Measurements from ENCODE around the gene RCN1. TPM values are rescaled to one million over a fixed set of nuclear protein-coding genes. Genes with fewer than 3 reads are reported as not detected.
"Not testable (repeated sequence)": the region's sequence is repeated elsewhere in the genome, so short reads cannot be mapped to it uniquely, and the experiment has no call there.

RCN1 gene
- total RNA-seq, 5 donors from 2014 or later (not counting 1 experiment from before 2014, with no cell fraction given): 7.3 to 12.2 (median 9.6) TPM

- no peak overlapping the region for H3K27ac Mint-ChIP-seq
- Histone ChIP-seq H3K9me3 (no peaks in the 10 kb centered on the region), H3K4me1 (ENCODE audit: control insufficient read depth in 1 of 2, extremely low read depth in 1 of 2, insufficient read depth in 2 of 2, low read length in 2 of 2) (peaks cover 0 to 3% of the 10 kb centered on the region in 2 experiments), H3K27ac (ENCODE audit: low read length) (no peak overlapping the region), H3K27me3 (replicated peaks in 1 of 2; ENCODE audit: control insufficient read depth in 2 of 2, extremely low read depth in 1 of 2, insufficient read depth in 2 of 2, low read length in 1 of 2) (peaks cover 0 to 8% of the 10 kb centered on the region in 2 experiments), H3K36me3 (ENCODE audit: control insufficient read depth in 2 of 2, extremely low read depth in 1 of 2, insufficient read depth in 1 of 2, low read length in 1 of 2) (no peaks in the 10 kb centered on the region), H3K4me3 (ENCODE audit: control insufficient read depth in 1 of 2, extremely low read depth in 1 of 2, low read length in 1 of 2) (no peak overlapping the region)
- DNase-seq (no peak), ATAC-seq (replicated peaks in 1 of 4) (no peak)
- peaks cover 33 to 42% of the 10 kb centered on the region in 2 donors for H3K27me3 Mint-ChIP-seq
- ChIA-PET CTCF (interaction anchor here (0.6 to 5.8 kb wide), 11 partner anchors 10 to 1112 kb away, joined by 3 to 77 read pairs (median 5); no protein-coding TSS in a partner anchor), POLR2A (interaction anchor here in 1 of 2 donors (0.6 kb wide), 1 partner anchor 1735 kb away, joined by 3 read pairs; no protein-coding TSS in a partner anchor)
- H3K9me3 Mint-ChIP-seq: no peaks in the 10 kb centered on the region
- no peaks in the 10 kb centered on the region for H3K4me1 Mint-ChIP-seq
- H3K4me3 Mint-ChIP-seq: no peak overlapping the region
- H3K36me3 Mint-ChIP-seq: no peaks in the 10 kb centered on the region
- WGBS (ENCODE audit: insufficient coverage): 71% methylated on average over 1 of the region's 7 CpGs
Observed at GRCh38 chr11:32053151-32053888, 37.6 kb upstream of the RCN1 start.

- no peaks in the 10 kb centered on the region for H3K4me1 Mint-ChIP-seq
- ATAC-seq (replicated peaks in 1 of 4) (no peak), DNase-seq (no peak)
- H3K36me3 Mint-ChIP-seq: no peaks in the 10 kb centered on the region
- Histone ChIP-seq H3K27me3 (replicated peaks in 1 of 2; ENCODE audit: control insufficient read depth in 2 of 2, extremely low read depth in 1 of 2, insufficient read depth in 2 of 2, low read length in 1 of 2) (peaks cover 0 to 8% of the 10 kb centered on the region in 2 experiments), H3K36me3 (ENCODE audit: control insufficient read depth in 2 of 2, extremely low read depth in 1 of 2, insufficient read depth in 1 of 2, low read length in 1 of 2) (no peaks in the 10 kb centered on the region), H3K4me3 (ENCODE audit: control insufficient read depth in 1 of 2, extremely low read depth in 1 of 2, low read length in 1 of 2) (no peak overlapping the region), H3K27ac (ENCODE audit: low read length) (no peak overlapping the region), H3K4me1 (ENCODE audit: control insufficient read depth in 1 of 2, extremely low read depth in 1 of 2, insufficient read depth in 2 of 2, low read length in 2 of 2) (peaks cover 0 to 3% of the 10 kb centered on the region in 2 experiments), H3K9me3 (no peaks in the 10 kb centered on the region)
- WGBS (ENCODE audit: insufficient coverage): 33% methylated on average over 1 of the region's 2 CpGs
- H3K9me3 Mint-ChIP-seq: no peaks in the 10 kb centered on the region
- ChIA-PET CTCF (interaction anchor here in 1 of 2 donors (5.8 kb wide), 1 partner anchor 121 kb away, joined by 73 read pairs; no protein-coding TSS in a partner anchor), POLR2A (no interaction called here)
- H3K4me3 Mint-ChIP-seq: no peak overlapping the region
- no peak overlapping the region for H3K27ac Mint-ChIP-seq
- peaks cover 31 to 43% of the 10 kb centered on the region in 2 donors for H3K27me3 Mint-ChIP-seq
Observed at GRCh38 chr11:32055861-32056260, 35.0 kb upstream of the RCN1 start.

- CTCF ChIA-PET: interaction anchor here (0.7 to 1.2 kb wide), 2 partner anchors 9 to 119 kb away, joined by 3 to 5 read pairs; no protein-coding TSS in a partner anchor
- DNase-seq: no peak
Observed at GRCh38 chr11:32056438-32056837, 34.4 kb upstream of the RCN1 start.

GRCh38 chr11:32059686-32060462, 31.0 kb upstream of the RCN1 start:
- ChIA-PET POLR2A (no interaction called here), CTCF (interaction anchor here in 1 of 2 donors (1.4 kb wide), 1 partner anchor 114 kb away, joined by 3 read pairs; no protein-coding TSS in a partner anchor)
- ATAC-seq (replicated peaks in 1 of 4) (no peak), DNase-seq (no peak)
- WGBS (ENCODE audit: insufficient coverage): no CpG with 5 or more reads among the region's 6 CpGs
- Histone ChIP-seq H3K9me3 (no peaks in the 10 kb centered on the region), H3K27ac (ENCODE audit: low read length) (no peak overlapping the region), H3K4me1 (ENCODE audit: control insufficient read depth in 1 of 2, extremely low read depth in 1 of 2, insufficient read depth in 2 of 2, low read length in 2 of 2) (no peaks in the 10 kb centered on the region), H3K4me3 (ENCODE audit: control insufficient read depth in 1 of 2, extremely low read depth in 1 of 2, low read length in 1 of 2) (no peak overlapping the region), H3K36me3 (ENCODE audit: control insufficient read depth in 2 of 2, extremely low read depth in 1 of 2, insufficient read depth in 1 of 2, low read length in 1 of 2) (no peaks in the 10 kb centered on the region), H3K27me3 (replicated peaks in 1 of 2; ENCODE audit: control insufficient read depth in 2 of 2, extremely low read depth in 1 of 2, insufficient read depth in 2 of 2, low read length in 1 of 2) (no peaks in the 10 kb centered on the region)
- Mint-ChIP-seq H3K4me1 (no peaks in the 10 kb centered on the region), H3K4me3 (no peak overlapping the region), H3K27me3 (peaks cover 23 to 27% of the 10 kb centered on the region in 2 donors), H3K36me3 (no peaks in the 10 kb centered on the region), H3K27ac (no peak overlapping the region), H3K9me3 (no peaks in the 10 kb centered on the region)

More at GRCh38 chr11:32056438-32056837, 34.4 kb upstream of the RCN1 start:
- Histone ChIP-seq H3K4me1 (ENCODE audit: control insufficient read depth in 1 of 2, extremely low read depth in 1 of 2, insufficient read depth in 2 of 2, low read length in 2 of 2) (peaks cover 0 to 3% of the 10 kb centered on the region in 2 experiments), H3K4me3 (ENCODE audit: control insufficient read depth in 1 of 2, extremely low read depth in 1 of 2, low read length in 1 of 2) (no peak overlapping the region), H3K27ac (ENCODE audit: low read length) (no peak overlapping the region), H3K27me3 (replicated peaks in 1 of 2; ENCODE audit: control insufficient read depth in 2 of 2, extremely low read depth in 1 of 2, insufficient read depth in 2 of 2, low read length in 1 of 2) (peaks cover 0 to 8% of the 10 kb centered on the region in 2 experiments), H3K9me3 (no peaks in the 10 kb centered on the region), H3K36me3 (ENCODE audit: control insufficient read depth in 2 of 2, extremely low read depth in 1 of 2, insufficient read depth in 1 of 2, low read length in 1 of 2) (no peaks in the 10 kb centered on the region)
- peaks cover 29 to 39% of the 10 kb centered on the region in 2 donors for H3K27me3 Mint-ChIP-seq
- ATAC-seq (replicated peaks in 1 of 4): no peak
- H3K27ac Mint-ChIP-seq: no peak overlapping the region
- H3K4me3 Mint-ChIP-seq: no peak overlapping the region
- H3K4me1 Mint-ChIP-seq: no peaks in the 10 kb centered on the region
- no peaks in the 10 kb centered on the region for H3K9me3 Mint-ChIP-seq
- no peaks in the 10 kb centered on the region for H3K36me3 Mint-ChIP-seq
- no CpG with 5 or more reads among the region's 6 CpGs for WGBS (ENCODE audit: insufficient coverage)
- POLR2A ChIA-PET: no interaction called here

GRCh38 chr11:32062540-32062939, 28.3 kb upstream of the RCN1 start:
- WGBS (ENCODE audit: insufficient coverage): 80% methylated on average over 1 of the region's 3 CpGs
- Histone ChIP-seq H3K9me3 (no peaks in the 10 kb centered on the region), H3K4me1 (ENCODE audit: control insufficient read depth in 1 of 2, extremely low read depth in 1 of 2, insufficient read depth in 2 of 2, low read length in 2 of 2) (no peaks in the 10 kb centered on the region), H3K4me3 (ENCODE audit: control insufficient read depth in 1 of 2, extremely low read depth in 1 of 2, low read length in 1 of 2) (no peak overlapping the region), H3K27ac (ENCODE audit: low read length) (no peak overlapping the region), H3K36me3 (ENCODE audit: control insufficient read depth in 2 of 2, extremely low read depth in 1 of 2, insufficient read depth in 1 of 2, low read length in 1 of 2) (no peaks in the 10 kb centered on the region), H3K27me3 (replicated peaks in 1 of 2; ENCODE audit: control insufficient read depth in 2 of 2, extremely low read depth in 1 of 2, insufficient read depth in 2 of 2, low read length in 1 of 2) (peaks cover 0 to 5% of the 10 kb centered on the region in 2 experiments)
- Mint-ChIP-seq H3K27me3 (peaks cover 30 to 38% of the 10 kb centered on the region in 2 donors), H3K36me3 (no peaks in the 10 kb centered on the region), H3K9me3 (no peaks in the 10 kb centered on the region), H3K4me1 (no peaks in the 10 kb centered on the region), H3K4me3 (no peak overlapping the region), H3K27ac (no peak overlapping the region)
- DNase-seq (no peak), ATAC-seq (replicated peaks in 1 of 4) (no peak)
- POLR2A ChIA-PET: interaction anchor here in 1 of 2 donors (0.6 kb wide), 1 partner anchor 162 kb away, joined by 3 read pairs; no protein-coding TSS in a partner anchor
- CTCF ChIA-PET: interaction anchor here in 1 of 2 donors (1.6 kb wide), 1 partner anchor 10 kb away, joined by 5 read pairs; no protein-coding TSS in a partner anchor

GRCh38 chr11:32063031-32063430, 27.8 kb upstream of the RCN1 start:
- peaks cover 35 to 42% of the 10 kb centered on the region in 2 donors for H3K27me3 Mint-ChIP-seq
- not testable (repeated sequence) for H3K4me3 Mint-ChIP-seq; H3K4me1 ChIP-seq (ENCODE audit: control insufficient read depth in 1 of 2, extremely low read depth in 1 of 2, insufficient read depth in 2 of 2, low read length in 2 of 2); H3K9me3 Mint-ChIP-seq; H3K4me1 Mint-ChIP-seq; H3K36me3 Mint-ChIP-seq; H3K27ac ChIP-seq (ENCODE audit: low read length); H3K27ac Mint-ChIP-seq; H3K4me3 ChIP-seq (ENCODE audit: control insufficient read depth in 1 of 2, extremely low read depth in 1 of 2, low read length in 1 of 2); DNase-seq; H3K9me3 ChIP-seq; ATAC-seq (replicated peaks in 1 of 4); H3K27me3 ChIP-seq (replicated peaks in 1 of 2; ENCODE audit: control insufficient read depth in 2 of 2, extremely low read depth in 1 of 2, insufficient read depth in 2 of 2, low read length in 1 of 2); H3K36me3 ChIP-seq (ENCODE audit: control insufficient read depth in 2 of 2, extremely low read depth in 1 of 2, insufficient read depth in 1 of 2, low read length in 1 of 2)
- POLR2A ChIA-PET: interaction anchor here in 1 of 2 donors (0.7 kb wide), 1 partner anchor 302 kb away, joined by 3 read pairs; no protein-coding TSS in a partner anchor
- CTCF ChIA-PET: interaction anchor here in 1 of 2 donors (1.6 kb wide), 1 partner anchor 11 kb away, joined by 5 read pairs; no protein-coding TSS in a partner anchor
- no CpG with 5 or more reads among the region's 3 CpGs for WGBS (ENCODE audit: insufficient coverage)
